ENCODE measurements around the gene GJB3. TPM values are rescaled to one million over a fixed set of nuclear protein-coding genes. Genes with fewer than 3 reads are reported as not detected.
A peak's percentile ranks its signal among the peaks of the same experiment; 100 is the strongest.
"Not testable (repeated sequence)": the region's sequence is repeated elsewhere in the genome, so short reads cannot be mapped to it uniquely, and the experiment has no call there.

Gene GJB3
- total RNA-seq (2014; rRNA removed): not detected in 2 replicates
- not detected for polyA plus RNA-seq (2012)

DNA sequence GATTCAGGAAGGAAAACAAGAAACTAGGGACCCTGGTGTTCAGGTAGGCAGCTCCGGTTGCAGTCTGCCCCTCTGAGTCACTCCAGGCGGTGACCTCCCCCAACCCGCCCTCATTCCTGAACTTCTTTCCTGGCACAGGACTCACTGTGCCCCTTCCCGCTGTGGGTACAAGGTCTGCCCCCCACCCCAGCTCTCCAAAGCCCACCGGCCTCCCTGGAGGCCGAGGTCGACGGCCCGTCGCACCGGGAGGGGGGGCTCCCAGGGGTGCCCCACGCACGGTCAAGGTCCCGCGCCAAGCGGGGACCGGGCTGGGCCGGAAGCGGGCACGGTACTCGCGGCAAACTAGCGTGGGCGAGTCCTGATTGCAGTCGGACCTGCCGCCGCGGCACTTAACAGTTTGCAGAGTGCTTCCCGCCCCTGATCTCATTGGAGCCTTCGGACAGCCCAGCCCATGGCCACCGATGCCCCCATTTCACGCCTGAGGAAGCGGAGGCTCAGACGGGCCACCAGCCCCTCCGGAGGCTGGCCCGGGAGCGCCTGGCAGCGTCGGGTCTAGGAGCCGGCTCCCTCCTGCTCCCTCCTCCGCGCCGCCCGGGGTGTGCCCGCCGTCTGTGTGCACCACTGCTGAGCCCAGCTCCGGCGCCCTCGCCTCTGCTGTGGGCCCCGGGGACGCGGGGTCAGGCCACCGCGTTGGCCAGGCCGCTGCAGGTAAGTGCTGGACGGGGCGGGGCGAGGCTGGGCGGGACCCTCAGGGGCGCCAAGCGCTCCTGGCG lies at the start of gene GJB3:
TSS of gene GJB3 (plus strand) at position 144 of the 773 bp plus-strand sequence. CDS start 3,549 bp downstream, outside the sequence.
- DNase-seq (ENCODE audit: low read depth): no peak

DNA sequence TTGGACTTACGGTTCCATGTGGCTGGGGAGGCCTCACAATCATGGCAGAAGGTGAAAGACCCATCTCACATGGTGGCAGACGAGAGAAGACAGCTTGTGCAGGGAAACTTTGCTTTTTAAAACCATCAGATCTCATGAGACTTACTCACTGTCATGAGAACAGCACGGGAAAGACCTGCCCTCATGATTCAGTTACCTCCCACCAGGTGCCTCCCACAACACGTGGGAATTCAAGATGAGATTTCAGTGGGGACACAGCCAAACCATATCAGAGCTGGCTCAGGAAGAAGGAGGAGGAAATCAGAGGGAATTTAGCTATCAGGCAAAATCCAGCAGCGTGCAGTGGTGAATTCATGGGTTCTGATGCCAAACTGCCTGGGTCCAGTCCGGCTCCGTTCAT lies 48.2 kb upstream of the GJB3 start:
- not testable (repeated sequence) for DNase-seq (ENCODE audit: low read depth)

- no peak for DNase-seq (ENCODE audit: low read depth)
Observed at GRCh38 chr1:34736692-34737091, 44.3 kb upstream of the GJB3 start.

DNA sequence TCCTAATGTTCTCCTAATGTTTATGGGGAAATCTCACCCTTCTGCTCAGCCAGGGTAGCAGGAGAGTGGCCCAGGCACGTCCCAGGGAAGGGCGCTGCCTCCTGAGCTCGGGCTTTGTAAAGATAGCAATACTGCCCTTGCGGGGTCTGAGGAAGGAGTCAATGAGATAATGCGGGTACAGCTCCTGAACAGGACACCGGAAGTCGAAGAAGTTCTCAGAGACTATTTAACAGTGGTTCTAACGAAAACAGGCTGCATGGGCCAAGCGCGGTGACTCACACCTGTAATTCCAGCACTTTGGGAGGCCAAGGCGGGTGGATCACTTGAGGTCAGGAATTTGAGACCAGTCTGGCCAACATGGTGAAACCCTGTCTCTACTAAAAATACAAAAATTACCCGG lies 43.8 kb upstream of the GJB3 start:
- not testable (repeated sequence) for DNase-seq (ENCODE audit: low read depth)

GRCh38 chr1:34739613-34740012 lies 41.4 kb upstream of the GJB3 start:
- DNase-seq (ENCODE audit: low read depth): no peak

- no peak for DNase-seq (ENCODE audit: low read depth)
Observed at GRCh38 chr1:34740161-34740868, 40.7 kb upstream of the GJB3 start.

GRCh38 chr1:34742667-34743270 lies 38.2 kb upstream of the GJB3 start:
- DNase-seq (ENCODE audit: low read depth): peak; percentile 34

- DNase-seq (ENCODE audit: low read depth): no peak
Observed at GRCh38 chr1:34743775-34744174, 37.2 kb upstream of the GJB3 start.

GRCh38 chr1:34744851-34745250 lies 36.2 kb upstream of the GJB3 start:
- no peak for DNase-seq (ENCODE audit: low read depth)

DNA sequence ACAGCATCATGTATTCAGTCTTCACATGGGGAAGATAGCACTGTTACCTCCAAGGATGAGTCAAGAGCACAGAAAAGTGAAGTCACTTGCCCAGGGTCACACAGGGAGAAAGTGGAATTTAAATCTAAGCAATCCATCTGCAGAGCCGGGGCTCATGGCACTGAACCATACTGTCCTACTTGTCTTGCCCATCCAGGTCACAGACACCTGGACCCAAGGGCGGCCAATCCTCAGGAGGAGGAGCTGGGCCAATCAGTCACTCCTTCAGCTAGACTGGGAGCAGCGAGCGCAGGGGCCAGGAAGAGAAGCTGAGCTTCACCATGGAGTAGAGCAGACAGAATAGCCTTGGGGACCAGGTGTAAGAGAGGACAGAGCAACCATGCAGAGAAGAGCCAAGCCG lies 35.3 kb upstream of the GJB3 start:
- DNase-seq (ENCODE audit: low read depth): no peak

DNA sequence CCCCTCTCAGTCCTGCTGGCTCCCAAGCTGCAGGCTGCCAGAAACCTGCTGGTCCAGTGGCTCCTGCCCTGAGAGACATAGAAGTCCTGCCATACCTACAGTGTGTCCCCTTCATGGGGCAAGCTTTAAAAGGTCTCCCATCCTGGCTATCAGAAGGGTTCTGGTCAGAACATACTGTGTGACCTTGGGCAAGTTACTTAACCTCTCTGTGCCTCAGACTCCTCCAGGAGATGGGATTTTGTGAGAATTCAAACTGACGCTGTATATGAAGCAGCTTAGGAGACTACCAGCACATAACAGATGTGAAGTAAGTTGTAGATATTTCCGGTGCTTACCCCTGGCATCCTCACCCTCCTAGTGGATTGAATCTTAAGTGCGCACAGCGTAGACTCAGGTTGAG lies 34.9 kb upstream of the GJB3 start:
- DNase-seq (ENCODE audit: low read depth): no peak

- no peak for DNase-seq (ENCODE audit: low read depth)
Observed at GRCh38 chr1:34746785-34747637, 34.0 kb upstream of the GJB3 start.

GRCh38 chr1:34747638-34747941 lies 33.4 kb upstream of the GJB3 start:
- no peak for DNase-seq (ENCODE audit: low read depth)

GRCh38 chr1:34749992-34750391 lies 31.0 kb upstream of the GJB3 start:
- no peak for DNase-seq (ENCODE audit: low read depth)

DNA sequence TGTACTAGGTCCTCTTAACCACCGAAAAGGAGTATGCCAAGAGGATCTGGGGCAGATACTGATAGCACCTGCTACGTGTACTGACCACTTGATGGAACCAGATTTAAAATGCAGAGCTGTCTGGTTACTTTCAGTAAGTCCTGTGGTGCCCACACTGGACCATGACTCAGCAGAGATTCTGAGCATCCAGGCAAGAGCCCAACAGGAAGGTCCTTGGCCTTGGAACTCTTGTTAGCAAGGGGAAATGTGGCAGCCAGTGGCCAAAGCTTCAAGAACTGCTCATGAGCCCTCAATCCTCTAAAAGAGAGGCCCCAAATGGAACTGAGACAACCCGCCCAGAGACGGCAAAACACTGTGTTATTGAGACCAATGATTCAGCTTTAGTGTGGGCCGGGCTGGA lies 30.4 kb upstream of the GJB3 start:
- DNase-seq (ENCODE audit: low read depth): no peak

DNA sequence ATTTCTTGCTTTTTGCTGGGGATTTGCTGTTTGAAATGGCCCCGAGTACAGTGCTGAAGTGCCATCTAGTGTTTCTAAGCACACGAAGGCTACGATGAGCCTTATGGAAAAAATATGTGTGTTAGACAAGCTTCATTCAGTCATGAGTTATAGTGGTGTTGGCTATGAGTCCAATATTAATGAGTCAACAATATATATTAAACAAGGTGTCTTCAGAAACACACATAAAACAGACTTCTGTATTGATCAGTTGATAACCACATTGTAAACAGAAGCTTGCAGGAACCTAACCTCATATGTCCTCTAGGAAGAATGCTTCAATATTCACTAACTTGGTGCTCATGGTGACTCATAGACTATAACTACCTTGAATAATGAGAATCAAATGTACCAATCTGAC lies 27.9 kb upstream of the GJB3 start:
- DNase-seq (ENCODE audit: low read depth): no peak

- DNase-seq (ENCODE audit: low read depth): no peak
Observed at GRCh38 chr1:34754964-34755637, 25.9 kb upstream of the GJB3 start, which contains the start of gene GJB5. GJB5 (plus strand) TSS chr1:34755047; CDS start chr1:34757331, 2,284 bp downstream.

GRCh38 chr1:34755961-34756360 lies 25.1 kb upstream of the GJB3 start:
- no peak for DNase-seq (ENCODE audit: low read depth)

- DNase-seq (ENCODE audit: low read depth): no peak
Observed at GRCh38 chr1:34757386-34757785, 23.6 kb upstream of the GJB3 start.

DNA sequence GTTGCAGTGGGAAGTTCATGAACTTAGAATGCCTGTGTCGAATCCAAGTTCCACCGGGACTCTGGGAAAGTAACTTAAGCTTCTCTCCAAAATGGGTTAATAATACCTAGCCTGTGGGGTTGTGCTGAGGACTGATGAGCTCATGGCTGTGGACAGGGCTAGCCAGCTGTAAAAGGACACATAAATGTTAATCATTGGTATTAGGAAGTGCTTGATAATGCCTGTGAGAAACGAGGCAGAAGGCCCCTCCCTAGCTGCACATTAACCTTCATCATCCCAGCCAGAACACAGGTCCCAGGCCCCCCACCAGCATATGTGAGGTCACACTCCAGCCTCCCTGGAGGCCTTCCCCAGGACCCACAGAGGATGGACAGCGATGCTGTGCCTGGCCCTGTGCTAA lies 22.3 kb upstream of the GJB3 start:
- DNase-seq (ENCODE audit: low read depth): no peak
